Prostate gland (tissue), 2 donors: Measurements from ENCODE around the gene RAPGEF3. TPM values are rescaled to one million over a fixed set of nuclear protein-coding genes. Genes with fewer than 3 reads are reported as not detected.
A peak's percentile ranks its signal among the peaks of the same experiment; 100 is the strongest.

Experiments used
- DNase-seq: peaks from one replicate; pipeline ENCODE4 v3.0.0-alpha.2; 2019; ENCODE audit warnings: low spot score
- H3K27ac ChIP-seq, 2 donors: fragments of 200-600 bp; sonication (generic); 2 replicates each; pipeline ENCODE4 v1.5.1; 2017 to 2019
- H3K27me3 ChIP-seq: fragments of 200-600 bp; sonication (generic); replicated peaks from 2 replicates; pipeline ENCODE4 v1.5.1; 2019; ENCODE audit not compliant: insufficient read depth
- H3K36me3 ChIP-seq, 2 donors: fragments of 200-600 bp; sonication (generic); 1 replicate in 1 of 2; 2 replicates in 1 of 2; pipeline versions ENCODE4 v1.5.1 to v1.8.1; 2017 to 2019
- H3K4me1 ChIP-seq: fragments of 200-600 bp; sonication (generic); replicated peaks from 2 replicates; pipeline ENCODE4 v1.5.1; 2019
- H3K4me3 ChIP-seq, 2 donors: fragments of 200-600 bp; sonication (generic); 2 replicates each; pipeline ENCODE4 v1.5.1; 2017 to 2019
- H3K9me3 ChIP-seq: fragments of 200-600 bp; sonication (generic); 2 replicates; pipeline ENCODE4 v1.5.1; 2017
- POLR2A ChIP-seq: fragments of 450-650 bp; IDR thresholded peaks from one replicate; pipeline ENCODE4 v1.6.1; 2016; ENCODE audit warnings: antibody characterized with exemption, mild to moderate bottlenecking
- POLR2AphosphoS5 ChIP-seq: sonication (generic); formaldehyde crosslinking; IDR thresholded peaks from one replicate; pipeline ENCODE4 v1.6.1; 2017; ENCODE audit warnings: antibody characterized with exemption
- WGBS: methylation state at CpG from one replicate; pipeline ENCODE4 v1.1.5; 2018; 5-methylcytosine and 5-hydroxymethylcytosine counted together
- intact Hi-C: fragments of 100-400 bp; cut with DNase I; formaldehyde crosslinking; loops from one replicate; pipeline ENCODE4 v1.14.2; 2022
- total RNA-seq, 2 donors: library from RNA; depleted of rRNA; stranded (reverse); fragments of >200 nt; gene quantifications; one replicate each; pipeline ENCODE4 v1.1.0, GENCODE V29; 2016
- TF ChIP-seq, protein P1 (sequence below), 4 experiments: fragments of 200-600 bp in 2 of 4; fragments of 450-650 bp in 2 of 4; sonication (generic) in 2 of 4; IDR thresholded peaks; 1 replicate in 3 of 4; 2 replicates in 1 of 4; pipeline ENCODE4 v1.5.1; 2016 to 2019; ENCODE audit warnings: antibody characterized with exemption in 4 of 4, mild to moderate bottlenecking in 2 of 4, moderate library complexity in 2 of 4

Gene RAPGEF3
- total RNA-seq, 2 donors from 2014 or later: 19.1 to 28.5 TPM

- Histone ChIP-seq H3K9me3 (no peaks in the 10 kb centered on the region), H3K36me3 (peaks cover 4 to 27% of the 10 kb centered on the region in 2 donors), H3K27ac (no peak overlapping the region), H3K4me1 (peaks cover 12% of the 10 kb centered on the region), H3K4me3 (no peak overlapping the region), H3K27me3 (no peaks in the 10 kb centered on the region)
- 78% methylated on average over 10 of the region's 10 CpGs for WGBS
- TF ChIP-seq, protein P1, sequence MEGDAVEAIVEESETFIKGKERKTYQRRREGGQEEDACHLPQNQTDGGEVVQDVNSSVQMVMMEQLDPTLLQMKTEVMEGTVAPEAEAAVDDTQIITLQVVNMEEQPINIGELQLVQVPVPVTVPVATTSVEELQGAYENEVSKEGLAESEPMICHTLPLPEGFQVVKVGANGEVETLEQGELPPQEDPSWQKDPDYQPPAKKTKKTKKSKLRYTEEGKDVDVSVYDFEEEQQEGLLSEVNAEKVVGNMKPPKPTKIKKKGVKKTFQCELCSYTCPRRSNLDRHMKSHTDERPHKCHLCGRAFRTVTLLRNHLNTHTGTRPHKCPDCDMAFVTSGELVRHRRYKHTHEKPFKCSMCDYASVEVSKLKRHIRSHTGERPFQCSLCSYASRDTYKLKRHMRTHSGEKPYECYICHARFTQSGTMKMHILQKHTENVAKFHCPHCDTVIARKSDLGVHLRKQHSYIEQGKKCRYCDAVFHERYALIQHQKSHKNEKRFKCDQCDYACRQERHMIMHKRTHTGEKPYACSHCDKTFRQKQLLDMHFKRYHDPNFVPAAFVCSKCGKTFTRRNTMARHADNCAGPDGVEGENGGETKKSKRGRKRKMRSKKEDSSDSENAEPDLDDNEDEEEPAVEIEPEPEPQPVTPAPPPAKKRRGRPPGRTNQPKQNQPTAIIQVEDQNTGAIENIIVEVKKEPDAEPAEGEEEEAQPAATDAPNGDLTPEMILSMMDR (IDR thresholded peaks at IDR 0.05): peak in 1 of 4 experiments; percentile 38
- no peak for TF ChIP-seq POLR2AphosphoS5
- intact Hi-C loops: loop anchor here (5.0 kb wide), 1 partner anchor 40 kb away; no protein-coding TSS in a partner anchor
- DNase-seq: no peak
These were observed 38.8 kb upstream of the RAPGEF3 start for GRCh38 chr12:47797441-47797840.

DNA sequence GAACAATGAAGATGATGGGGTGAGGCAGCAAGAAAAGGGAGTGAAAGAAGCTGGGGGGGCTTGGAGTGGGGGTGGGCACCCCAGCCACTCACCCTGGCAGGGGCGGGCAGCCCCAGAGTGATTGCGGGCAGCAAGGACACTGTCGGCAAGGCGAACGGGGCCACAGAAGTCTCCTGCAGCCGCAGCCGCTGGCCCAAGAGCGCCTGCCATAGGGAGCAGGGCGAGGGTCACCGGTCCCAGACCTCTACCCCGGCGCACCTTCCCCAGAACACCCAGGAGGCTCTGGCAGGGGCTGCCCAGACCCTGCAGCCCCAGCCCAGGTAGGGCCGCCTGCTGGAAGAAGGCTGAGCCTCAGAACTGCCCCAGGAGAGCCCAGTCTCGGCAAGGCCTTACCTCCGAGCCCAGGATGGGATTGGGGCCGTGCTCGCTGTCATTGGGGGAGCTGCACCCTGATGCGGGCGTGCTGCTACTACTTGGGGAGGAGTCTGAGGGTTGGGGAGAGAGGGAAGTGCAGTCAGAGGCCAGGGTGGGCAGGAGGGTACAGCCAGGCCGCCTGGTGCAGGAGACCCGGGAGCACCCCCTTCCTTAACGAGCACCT lies 37.2 kb upstream of the RAPGEF3 start:
- no peaks in the 10 kb centered on the region for H3K4me1 ChIP-seq
- H3K36me3 ChIP-seq: peaks cover 10 to 27% of the 10 kb centered on the region in 2 donors
- DNase-seq: no peak
- H3K27me3 ChIP-seq: no peaks in the 10 kb centered on the region
- no peak overlapping the region for H3K27ac ChIP-seq
- H3K9me3 ChIP-seq: no peaks in the 10 kb centered on the region
- H3K4me3 ChIP-seq: no peak overlapping the region
- intact Hi-C loops: loop anchor here (5.0 kb wide), 1 partner anchor 41 kb away; no protein-coding TSS in a partner anchor
- TF ChIP-seq POLR2A (no peak), POLR2AphosphoS5 (no peak)
- TF ChIP-seq, protein P1 (IDR thresholded peaks at IDR 0.05): no peak
- WGBS: 87% methylated on average over 17 of the region's 22 CpGs

DNA sequence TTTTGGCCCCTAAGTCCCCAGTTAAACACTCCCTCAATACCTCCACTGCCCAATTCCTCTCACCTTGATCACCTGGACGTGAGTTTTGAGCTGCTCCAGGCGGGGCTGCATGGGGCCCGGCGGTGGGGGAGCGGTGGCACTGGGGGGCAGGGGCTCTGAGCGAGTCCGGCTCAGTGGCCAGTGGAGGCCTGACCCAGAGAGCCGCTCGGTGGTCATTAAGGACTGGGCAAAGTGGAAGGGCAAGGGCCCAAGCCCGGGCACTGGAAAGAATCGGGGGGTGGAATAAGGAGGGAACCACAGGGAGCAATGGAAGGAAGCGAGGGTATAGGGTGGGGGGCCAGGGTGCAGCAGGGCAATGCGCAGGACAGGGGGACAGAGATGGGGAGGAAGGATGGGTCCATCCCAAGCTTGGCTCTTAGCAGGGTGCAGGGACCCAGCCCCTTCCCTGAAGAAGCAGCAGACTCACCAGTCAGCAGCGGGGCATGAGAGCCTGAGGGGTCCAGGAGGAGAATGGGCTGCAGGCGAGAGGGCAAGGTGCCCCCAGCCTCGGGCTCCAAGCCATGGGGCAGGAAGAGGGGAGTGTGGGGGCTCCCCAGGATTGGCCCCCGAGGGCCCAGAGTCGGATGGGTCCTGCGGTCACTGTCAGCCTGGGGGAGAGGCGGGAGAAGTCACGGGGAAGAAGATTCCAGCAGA lies 36.6 kb upstream of the RAPGEF3 start:
- Histone ChIP-seq H3K9me3 (no peaks in the 10 kb centered on the region), H3K27me3 (no peaks in the 10 kb centered on the region), H3K4me3 (no peak overlapping the region), H3K4me1 (no peaks in the 10 kb centered on the region), H3K27ac (no peak overlapping the region), H3K36me3 (peaks cover 12 to 30% of the 10 kb centered on the region in 2 donors)
- no peak for DNase-seq
- WGBS: 94% methylated on average over 21 of the region's 21 CpGs
- intact Hi-C loops: loop anchor here (5.0 kb wide), 1 partner anchor 42 kb away; no protein-coding TSS in a partner anchor
- TF ChIP-seq, protein P1 (IDR thresholded peaks at IDR 0.05): no peak
- TF ChIP-seq POLR2AphosphoS5 (no peak), POLR2A (no peak)

DNA sequence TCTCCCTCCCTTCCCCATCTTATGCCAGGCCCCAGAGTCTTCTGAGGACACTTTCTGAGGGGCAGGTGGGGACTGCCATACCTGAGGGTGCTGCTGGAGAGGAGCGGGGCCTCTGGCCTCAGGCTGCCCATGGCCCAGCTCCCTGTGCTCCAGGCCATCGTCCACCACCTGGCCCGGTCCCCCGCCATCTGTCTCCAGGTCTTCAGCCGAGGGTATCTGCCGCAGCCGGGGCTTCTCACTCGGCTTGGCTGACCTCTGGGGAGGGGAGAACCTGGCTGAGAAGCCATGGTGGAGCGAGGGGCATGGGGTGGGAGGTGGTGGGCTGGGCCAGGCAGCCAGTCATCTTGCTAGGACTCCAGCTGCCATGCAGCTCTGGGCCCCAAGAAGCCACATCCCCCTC lies 36.0 kb upstream of the RAPGEF3 start:
- TF ChIP-seq, protein P1 (IDR thresholded peaks at IDR 0.05): no peak
- no peak for TF ChIP-seq POLR2AphosphoS5
- TF ChIP-seq POLR2A: no peak
- Histone ChIP-seq H3K4me1 (no peaks in the 10 kb centered on the region), H3K27me3 (no peaks in the 10 kb centered on the region), H3K9me3 (no peaks in the 10 kb centered on the region), H3K36me3 (peaks cover 13 to 36% of the 10 kb centered on the region in 2 donors), H3K27ac (no peak overlapping the region), H3K4me3 (no peak overlapping the region)
- whole genome bisulfite sequencing: 91% methylated on average over 9 of the region's 9 CpGs
- no peak for DNase-seq
- intact Hi-C loops: loop anchor here (5.0 kb wide), 1 partner anchor 43 kb away; no protein-coding TSS in a partner anchor
